ENCODE measurements around the gene DCLK1. TPM values are rescaled to one million over a fixed set of nuclear protein-coding genes. Genes with fewer than 3 reads are reported as not detected.

The DCLK1 gene
- total RNA-seq, 6 experiments from 2014 or later: 0.07 to 0.12 (median 0.10) TPM; not detected in 2

GRCh38 chr13:36157480-36157879 is 26.3 kb upstream of the DCLK1 start:
- H3K27ac ChIP-seq: no peak overlapping the region
- H3K4me1 ChIP-seq: no peaks in the 10 kb centered on the region
- TF ChIP-seq POLR2A (IDR thresholded peaks at IDR 0.05) (no peak), CTCF (IDR thresholded peaks at IDR 0.05) (no peak)
- DNase-seq: no peak
- no peak overlapping the region for H3K4me3 ChIP-seq
- H3K9me3 ChIP-seq: no peaks in the 10 kb centered on the region
- H3K27me3 ChIP-seq: no peaks in the 10 kb centered on the region
- WGBS (ENCODE audit: insufficient coverage, low coverage, low lambda C conversion rate, missing lambda C conversion rate): 0% methylated on average over 1 of the region's 1 CpG
- intact Hi-C loops (cut with DNase I): no loop called here
- no peak for ATAC-seq
- H3K36me3 ChIP-seq: no peaks in the 10 kb centered on the region

- DNase-seq (no peak), ATAC-seq (no peak)
- intact Hi-C loops (cut with DNase I): no loop called here
- Histone ChIP-seq H3K27ac (no peak overlapping the region), H3K9me3 (no peaks in the 10 kb centered on the region), H3K27me3 (no peaks in the 10 kb centered on the region), H3K4me3 (no peak overlapping the region), H3K36me3 (no peaks in the 10 kb centered on the region), H3K4me1 (no peaks in the 10 kb centered on the region)
- TF ChIP-seq CTCF (IDR thresholded peaks at IDR 0.05): no peak
- TF ChIP-seq POLR2A (IDR thresholded peaks at IDR 0.05): no peak
- 7% methylated on average over 12 of the region's 35 CpGs for WGBS (ENCODE audit: insufficient coverage, low coverage, low lambda C conversion rate, missing lambda C conversion rate)
Observed at GRCh38 chr13:36154567-36155291, 23.5 kb upstream of the DCLK1 start.

GRCh38 chr13:36151591-36151990 is 20.4 kb upstream of the DCLK1 start:
- H3K27ac ChIP-seq: no peak overlapping the region
- TF ChIP-seq CTCF (IDR thresholded peaks at IDR 0.05) (no peak), POLR2A (IDR thresholded peaks at IDR 0.05) (no peak)
- no peaks in the 10 kb centered on the region for H3K9me3 ChIP-seq
- WGBS (ENCODE audit: insufficient coverage, low coverage, low lambda C conversion rate, missing lambda C conversion rate): 38% methylated on average over 1 of the region's 1 CpG
- no peak overlapping the region for H3K4me3 ChIP-seq
- H3K36me3 ChIP-seq: no peaks in the 10 kb centered on the region
- intact Hi-C loops (cut with DNase I): no loop called here
- H3K27me3 ChIP-seq: no peaks in the 10 kb centered on the region
- ATAC-seq (no peak), DNase-seq (no peak)
- no peaks in the 10 kb centered on the region for H3K4me1 ChIP-seq

GRCh38 chr13:36148446-36148845 is 17.3 kb upstream of the DCLK1 start:
- Histone ChIP-seq H3K4me3 (no peak overlapping the region), H3K27me3 (no peaks in the 10 kb centered on the region), H3K27ac (no peak overlapping the region), H3K36me3 (no peaks in the 10 kb centered on the region), H3K4me1 (no peaks in the 10 kb centered on the region), H3K9me3 (no peaks in the 10 kb centered on the region)
- no peak for DNase-seq
- WGBS (ENCODE audit: insufficient coverage, low coverage, low lambda C conversion rate, missing lambda C conversion rate): 67% methylated on average over 1 of the region's 1 CpG
- TF ChIP-seq POLR2A (IDR thresholded peaks at IDR 0.05) (no peak), CTCF (IDR thresholded peaks at IDR 0.05) (no peak)
- no peak for ATAC-seq
- intact Hi-C loops (cut with DNase I): no loop called here

Data from right lobe of liver (tissue), 6 donors.